COLO668 (cell line): Measurements from ENCODE around the gene LHPP.

Experiments
- DNase-seq: peaks from one replicate; lab custom pipeline; 2025; ENCODE audit not compliant: unreplicated experiment; lab: John Stamatoyannopoulos, UW

Gene LHPP

GRCh38 chr10:124621637-124622036 is 160.0 kb downstream of the LHPP start:
- no peak for DNase-seq

DNA sequence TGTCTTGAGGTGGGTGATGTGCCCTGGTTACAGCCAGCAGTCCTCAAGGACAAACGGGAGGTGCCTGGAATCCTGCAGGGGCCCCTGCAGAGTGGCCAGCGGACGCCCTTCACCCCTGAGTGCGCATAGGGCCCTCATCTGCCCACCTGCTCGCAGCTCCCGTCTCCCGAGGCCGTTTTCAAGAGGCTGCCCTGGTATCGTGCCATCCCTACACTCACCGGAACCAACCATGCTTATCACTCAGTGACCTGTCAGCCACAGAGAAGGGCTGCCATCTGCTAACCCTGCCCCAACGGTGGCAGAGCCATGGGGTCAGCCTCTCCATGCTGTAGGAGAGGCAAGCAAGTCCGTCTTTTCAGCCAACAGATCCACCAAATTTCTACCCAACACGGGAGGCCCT is 160.5 kb downstream of the LHPP start:
- DNase-seq = no peak

- no peak for DNase-seq
Measured at GRCh38 chr10:124622866-124623536, 161.4 kb downstream of the LHPP start.

DNA sequence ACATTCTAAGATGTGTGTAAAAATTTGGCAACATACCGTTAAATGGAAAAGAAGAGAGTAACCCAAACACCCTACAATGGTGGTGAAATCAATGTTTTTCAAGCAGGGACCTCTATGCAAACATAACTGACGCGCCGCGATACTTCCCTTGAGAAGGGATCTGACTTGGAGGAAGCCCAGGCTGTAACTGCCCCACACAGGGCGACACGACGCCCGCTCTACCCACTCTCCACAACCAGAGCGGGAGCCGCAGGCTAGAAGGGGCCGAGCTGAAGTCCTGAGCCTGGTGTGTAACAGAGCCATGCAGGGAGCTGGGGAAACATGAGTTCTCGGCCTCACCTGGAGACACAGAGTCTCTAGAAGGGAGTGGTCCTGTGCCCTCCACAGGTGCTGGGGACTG is 162.4 kb downstream of the LHPP start:
- DNase-seq = no peak

DNA sequence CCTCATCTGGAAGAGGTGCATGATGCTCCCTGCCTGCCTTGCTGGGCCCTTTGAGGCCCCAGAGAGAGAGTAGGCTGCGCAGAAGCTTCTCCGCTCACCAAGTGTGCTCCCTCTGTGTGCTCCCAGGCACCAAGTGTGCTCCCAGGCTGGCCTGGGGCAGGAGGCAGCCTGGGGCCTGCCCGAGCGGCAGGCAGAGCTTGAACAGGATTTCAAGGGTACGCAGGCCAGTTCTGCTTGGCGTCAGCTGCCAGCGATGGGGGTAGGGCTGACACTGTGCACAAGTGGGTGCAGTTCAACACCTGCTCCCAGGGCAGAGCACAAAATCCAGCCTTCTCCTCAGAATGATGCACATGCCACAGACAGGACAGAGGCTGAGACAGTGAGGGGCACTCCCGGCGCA is 162.8 kb downstream of the LHPP start:
- peak; percentile 20 for DNase-seq

DNA sequence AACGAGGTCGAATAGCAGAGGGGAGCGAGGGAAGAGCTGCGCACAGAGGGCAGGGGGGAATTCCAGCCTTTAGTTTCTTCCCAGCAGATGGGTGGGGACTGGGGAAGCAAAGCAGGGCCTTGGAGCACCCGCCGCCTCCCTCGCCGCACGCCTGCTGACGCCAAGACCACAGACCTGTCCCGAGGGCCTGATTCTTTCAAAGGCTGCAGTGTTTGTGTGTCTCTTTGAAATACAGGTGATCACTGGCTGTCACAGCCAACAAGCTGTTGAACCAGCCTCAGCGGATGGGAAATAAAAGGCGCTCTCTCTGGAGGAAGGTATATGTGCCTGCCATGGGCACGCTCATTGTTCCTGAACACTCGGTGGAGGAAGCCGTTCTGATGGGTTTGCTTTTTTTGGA is 163.3 kb downstream of the LHPP start:
- no peak for DNase-seq

- no peak for DNase-seq
Measured at GRCh38 chr10:124625831-124626238, 164.2 kb downstream of the LHPP start.

DNA sequence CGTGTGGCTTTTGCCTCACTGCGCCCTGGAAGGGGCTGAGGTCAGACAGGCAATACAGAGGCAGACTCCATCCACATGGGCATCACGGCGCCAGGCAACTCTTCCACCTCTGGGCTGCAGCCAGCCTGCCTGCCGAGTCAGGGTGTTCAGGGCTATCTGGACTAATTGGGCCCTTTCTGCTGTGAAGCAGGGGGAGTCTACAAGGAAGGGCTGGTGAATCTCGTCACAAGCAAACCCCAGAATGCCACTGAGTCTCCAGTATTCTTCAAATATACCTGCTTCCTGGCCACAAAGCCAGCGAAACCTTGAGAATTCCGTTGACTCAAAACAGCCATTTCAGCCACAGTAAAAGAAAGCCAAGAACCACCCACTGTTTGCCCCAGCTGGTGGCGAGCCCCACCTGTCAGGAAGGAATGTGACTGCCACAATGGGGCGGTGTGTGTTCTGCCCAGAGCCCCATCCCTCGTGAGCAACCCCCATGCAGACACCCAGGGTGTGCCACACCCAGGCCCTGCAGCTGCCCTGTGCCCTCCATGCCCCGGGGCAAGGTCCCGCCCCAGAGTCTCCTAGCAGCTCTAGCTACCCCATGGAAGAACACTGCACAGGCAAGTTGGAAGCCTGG is 165.2 kb downstream of the LHPP start:
- DNase-seq = peak; percentile 83

GRCh38 chr10:124627866-124628675 is 166.4 kb downstream of the LHPP start:
- no peak for DNase-seq

GRCh38 chr10:124628676-124629021 is 167.0 kb downstream of the LHPP start:
- no peak for DNase-seq

- no peak for DNase-seq
Measured at GRCh38 chr10:124629415-124629814, 167.8 kb downstream of the LHPP start.

- DNase-seq = no peak
Measured at GRCh38 chr10:124629842-124630241, 168.2 kb downstream of the LHPP start.

DNA sequence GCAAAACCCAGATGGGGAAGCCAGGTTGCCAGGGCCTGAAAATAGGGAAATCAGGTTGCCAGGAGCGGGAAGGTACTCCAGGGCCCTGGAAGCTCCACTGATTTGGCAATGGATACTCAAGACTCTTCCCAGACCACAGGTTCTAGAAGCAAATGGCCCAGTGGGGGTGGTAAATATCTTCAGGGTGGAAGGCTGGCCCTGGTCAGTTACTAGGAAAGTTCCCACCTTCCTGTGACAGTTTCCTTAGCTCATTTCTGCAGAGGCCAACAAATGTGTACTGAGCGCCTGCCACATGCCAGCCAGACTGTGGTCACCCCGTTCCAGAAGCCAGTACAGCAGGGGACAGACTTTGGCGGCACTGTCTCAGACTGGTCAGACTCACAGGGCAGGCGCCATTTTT is 168.9 kb downstream of the LHPP start:
- no peak for DNase-seq

GRCh38 chr10:124632064-124632531 is 170.5 kb downstream of the LHPP start:
- DNase-seq = peak; percentile 69

- no peak for DNase-seq
Measured at GRCh38 chr10:124632566-124632965, 170.9 kb downstream of the LHPP start.

DNA sequence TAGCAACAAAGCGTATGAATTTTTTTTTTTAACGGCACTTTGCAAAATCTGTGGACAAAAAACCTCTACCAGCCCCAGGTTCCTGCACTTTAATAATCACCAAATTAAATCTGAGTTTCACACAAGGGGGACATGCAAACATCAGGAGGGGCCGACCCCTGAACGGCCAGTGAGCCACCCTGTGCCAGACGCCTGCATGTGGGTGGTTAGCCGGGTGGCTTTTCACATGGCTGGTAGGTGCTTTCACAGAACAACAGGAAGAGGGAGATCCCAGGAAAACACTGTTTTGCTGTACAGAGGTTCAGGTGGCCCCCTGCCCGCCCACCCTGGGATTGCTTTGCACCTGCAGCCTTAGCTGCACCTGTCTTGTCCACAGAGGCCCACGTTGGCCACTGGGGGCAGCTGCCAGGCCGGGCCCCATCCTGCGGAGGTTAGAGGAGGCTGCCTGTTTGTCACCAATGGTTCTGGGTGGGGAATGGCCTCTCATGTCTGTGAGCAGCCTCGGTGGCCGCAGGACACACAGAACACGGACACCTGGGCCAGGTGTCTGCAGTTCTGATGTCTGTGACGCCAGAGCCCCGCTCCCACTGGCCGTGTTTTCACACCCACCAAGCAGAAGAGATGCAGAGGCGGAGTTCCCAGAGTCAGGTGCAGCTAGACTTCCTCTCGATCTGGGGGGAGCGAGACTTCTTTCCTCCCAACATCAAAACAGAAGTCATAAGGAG is 174.8 kb downstream of the LHPP start:
- peak; percentile 8 for DNase-seq

DNA sequence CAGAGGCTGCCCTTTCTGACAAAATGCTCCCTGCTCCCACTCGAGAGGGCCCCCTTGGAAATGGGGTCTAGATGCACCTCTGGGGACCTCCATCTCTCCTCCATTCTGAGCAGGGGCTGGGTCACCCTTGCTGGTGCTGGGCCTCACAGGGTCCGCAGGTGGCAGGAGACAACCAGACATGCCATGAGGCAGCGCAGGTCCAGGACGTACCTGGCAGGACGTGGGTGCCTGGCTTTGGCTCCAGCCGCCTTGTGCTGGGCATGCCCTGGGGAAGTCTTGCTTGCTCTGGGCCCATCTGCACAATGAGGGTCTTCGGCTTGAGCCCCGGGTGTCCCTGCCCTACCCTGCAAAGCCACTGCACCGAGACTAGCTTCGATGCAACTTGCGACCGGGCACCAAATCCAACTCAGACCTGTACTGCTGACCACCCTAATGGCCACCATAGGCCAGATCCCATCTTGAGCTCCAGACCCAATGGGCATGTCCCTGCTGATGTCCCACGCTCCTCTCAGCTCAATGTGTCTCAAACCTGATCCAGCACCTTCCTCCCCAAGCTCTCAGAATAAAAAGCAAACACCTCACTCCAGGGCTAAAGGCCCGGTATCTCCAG is 175.6 kb downstream of the LHPP start:
- DNase-seq = no peak

GRCh38 chr10:124637746-124638145 is 176.1 kb downstream of the LHPP start:
- no peak for DNase-seq

GRCh38 chr10:124639206-124639605 is 177.6 kb downstream of the LHPP start:
- DNase-seq = no peak

GRCh38 chr10:124639646-124640045 is 178.0 kb downstream of the LHPP start:
- no peak for DNase-seq

- DNase-seq = no peak
Measured at GRCh38 chr10:124640056-124640455, 178.4 kb downstream of the LHPP start.
